Left lung (tissue), 10 donors: ENCODE results near the gene LPCAT3. TPM values are rescaled to one million over a fixed set of nuclear protein-coding genes. Genes with fewer than 3 reads are reported as not detected.
A peak's percentile ranks its signal among the peaks of the same experiment; 100 is the strongest.

Experiments used
- ATAC-seq: fragments of 200-7000 bp; cut with Tn5 transposase; one replicate; pipeline ENCODE4 v1.9.1; 2020; ENCODE audit warnings: moderate library complexity
- DNase-seq, 4 donors: peaks; one replicate each; pipeline ENCODE4 v3.0.0-alpha.2; 2013 to 2020
- H3K27ac ChIP-seq, 2 donors: fragments of 200-600 bp; sonication (generic) in 1 of 2; one replicate each; pipeline versions ENCODE4 v1.5.0 to v1.8.0; 2020 to 2021
- H3K27me3 ChIP-seq, 2 donors: fragments of 200-600 bp; sonication (generic) in 1 of 2; one replicate each; pipeline versions ENCODE4 v1.5.0 to v1.8.0; 2020 to 2021
- H3K36me3 ChIP-seq, 2 donors: fragments of 200-600 bp; sonication (generic) in 1 of 2; one replicate each; pipeline versions ENCODE4 v1.5.0 to v1.8.0; 2020 to 2021
- H3K4me1 ChIP-seq, 2 donors: fragments of 200-600 bp; one replicate each; pipeline ENCODE4 v1.8.0; 2021
- H3K4me3 ChIP-seq, 2 donors: fragments of 200-600 bp; sonication (generic) in 1 of 2; one replicate each; pipeline versions ENCODE4 v1.5.0 to v1.8.0; 2020 to 2021; ENCODE audit warnings: mild to moderate bottlenecking in 1 of 2
- H3K9me3 ChIP-seq, 2 donors: fragments of 200-600 bp; sonication (generic) in 1 of 2; one replicate each; pipeline versions ENCODE4 v1.5.0 to v1.8.0; 2020 to 2021
- intact Hi-C, 2 donors: fragments of 100-400 bp; cut with DNase I; formaldehyde crosslinking; loops; one replicate each; pipeline versions ENCODE4 v1.11.2 to v1.14.2; 2022
- polyA plus RNA-seq, 6 donors: library from polyadenylated mRNA; unstranded; fragments of 120-200 nt; gene quantifications; one replicate each; pipeline ENCODE4 v1.2.1, GENCODE V29; 2013; ENCODE audit not compliant: insufficient read length in 6 of 6
- total RNA-seq, 2 donors: library from RNA; stranded (reverse); fragmentation: NEBNext Ultra II Directional; extraction: Animal tissue kit (Norgen Biotek cat#: 25700); gene quantifications; one replicate each; pipeline ENCODE4 v1.2.1, GENCODE V29; 2021
- TF ChIP-seq, protein P1 (sequence below), 2 donors: fragments of 200-600 bp; sonication (generic) in 1 of 2; IDR thresholded peaks; one replicate each; pipeline versions ENCODE4 v1.5.0 to v1.8.0; 2021; ENCODE audit warnings: antibody characterized with exemption in 2 of 2
- donor health status: DM: no; HTN: yes; CAD: no.
- donor health status: DM: no; HTN: no; CAD: no.

Gene LPCAT3
- total and polyA plus RNA-seq, 8 donors = 54.7 to 108 (median 64.7) TPM

- H3K4me3 ChIP-seq = no peak overlapping the region
- H3K4me1 ChIP-seq = no peaks in the 10 kb centered on the region
- TF ChIP-seq, protein P1, sequence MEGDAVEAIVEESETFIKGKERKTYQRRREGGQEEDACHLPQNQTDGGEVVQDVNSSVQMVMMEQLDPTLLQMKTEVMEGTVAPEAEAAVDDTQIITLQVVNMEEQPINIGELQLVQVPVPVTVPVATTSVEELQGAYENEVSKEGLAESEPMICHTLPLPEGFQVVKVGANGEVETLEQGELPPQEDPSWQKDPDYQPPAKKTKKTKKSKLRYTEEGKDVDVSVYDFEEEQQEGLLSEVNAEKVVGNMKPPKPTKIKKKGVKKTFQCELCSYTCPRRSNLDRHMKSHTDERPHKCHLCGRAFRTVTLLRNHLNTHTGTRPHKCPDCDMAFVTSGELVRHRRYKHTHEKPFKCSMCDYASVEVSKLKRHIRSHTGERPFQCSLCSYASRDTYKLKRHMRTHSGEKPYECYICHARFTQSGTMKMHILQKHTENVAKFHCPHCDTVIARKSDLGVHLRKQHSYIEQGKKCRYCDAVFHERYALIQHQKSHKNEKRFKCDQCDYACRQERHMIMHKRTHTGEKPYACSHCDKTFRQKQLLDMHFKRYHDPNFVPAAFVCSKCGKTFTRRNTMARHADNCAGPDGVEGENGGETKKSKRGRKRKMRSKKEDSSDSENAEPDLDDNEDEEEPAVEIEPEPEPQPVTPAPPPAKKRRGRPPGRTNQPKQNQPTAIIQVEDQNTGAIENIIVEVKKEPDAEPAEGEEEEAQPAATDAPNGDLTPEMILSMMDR (IDR thresholded peaks at IDR 0.05) = no peak
- intact Hi-C loops = no loop called here
- DNase-seq (no peak), ATAC-seq (no peak)
- H3K27me3 ChIP-seq = no peaks in the 10 kb centered on the region
- H3K36me3 ChIP-seq = no peaks in the 10 kb centered on the region
- no peaks in the 10 kb centered on the region for H3K9me3 ChIP-seq
- H3K27ac ChIP-seq = no peak overlapping the region
Observed at GRCh38 chr12:7026854-7027253, 8.6 kb upstream of the LPCAT3 start.

GRCh38 chr12:7023114-7023513 is 4.8 kb upstream of the LPCAT3 start:
- peaks cover 0 to 11% of the 10 kb centered on the region in 2 donors for H3K4me1 ChIP-seq
- H3K9me3 ChIP-seq = no peaks in the 10 kb centered on the region
- no peaks in the 10 kb centered on the region for H3K36me3 ChIP-seq
- H3K27ac ChIP-seq = no peak overlapping the region
- intact Hi-C loops = no loop called here
- TF ChIP-seq, protein P1 (IDR thresholded peaks at IDR 0.05) = no peak
- H3K4me3 ChIP-seq = no peak overlapping the region
- ATAC-seq (no peak), DNase-seq (no peak)
- H3K27me3 ChIP-seq = no peaks in the 10 kb centered on the region

- peaks cover 5 to 20% of the 10 kb centered on the region in 2 donors for H3K4me1 ChIP-seq
- intact Hi-C loops = no loop called here
- no peaks in the 10 kb centered on the region for H3K36me3 ChIP-seq
- H3K9me3 ChIP-seq = no peaks in the 10 kb centered on the region
- H3K27me3 ChIP-seq = no peaks in the 10 kb centered on the region
- no peak overlapping the region for H3K27ac ChIP-seq
- no peak overlapping the region for H3K4me3 ChIP-seq
- TF ChIP-seq, protein P1 (IDR thresholded peaks at IDR 0.05) = no peak
- ATAC-seq (no peak), DNase-seq (no peak)
Observed at GRCh38 chr12:7021956-7022355, 3.7 kb upstream of the LPCAT3 start.

DNA sequence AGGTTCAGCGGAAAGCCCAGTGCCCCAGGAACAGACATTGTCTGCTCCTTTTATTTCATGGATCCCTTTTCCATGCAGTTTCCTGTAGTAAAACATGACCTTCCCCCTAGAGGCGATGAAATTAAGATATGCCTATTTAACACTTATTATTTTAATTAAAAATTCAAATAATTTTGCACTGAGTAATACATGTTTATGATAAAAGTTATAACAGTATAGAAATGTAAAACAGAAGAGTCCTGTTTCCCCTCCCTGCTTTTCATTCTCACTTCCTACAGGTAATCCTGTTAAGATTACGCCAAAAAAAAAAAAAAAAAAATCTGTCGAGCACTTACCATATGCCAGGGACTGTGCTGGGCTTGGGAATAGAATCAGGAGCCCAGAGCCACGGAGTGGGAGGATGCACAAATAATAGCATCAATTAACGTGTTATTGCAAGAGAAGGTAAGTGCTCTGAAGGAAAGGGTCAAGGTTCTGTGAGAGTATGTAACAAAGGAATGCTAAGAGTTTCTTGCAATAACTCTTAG is 830 bp upstream of the LPCAT3 start:
- Histone ChIP-seq H3K9me3 (no peaks in the 10 kb centered on the region), H3K36me3 (peaks cover 0 to 8% of the 10 kb centered on the region in 2 donors), H3K27ac (peak overlapping the region; percentile 88 to 91), H3K27me3 (no peaks in the 10 kb centered on the region), H3K4me3 (peak overlapping the region; percentile 90 to 95), H3K4me1 (peaks cover 15 to 49% of the 10 kb centered on the region in 2 donors)
- ATAC-seq = no peak
- no peak for DNase-seq
- intact Hi-C loops = no loop called here
- TF ChIP-seq, protein P1 (IDR thresholded peaks at IDR 0.05) = no peak

- ATAC-seq (peak; percentile 21), DNase-seq (peak in 1 of 4 donors; percentile 11)
- Histone ChIP-seq H3K36me3 (peaks cover 0 to 16% of the 10 kb centered on the region in 2 donors), H3K4me1 (peaks cover 15 to 61% of the 10 kb centered on the region in 2 donors), H3K27me3 (no peaks in the 10 kb centered on the region), H3K9me3 (no peaks in the 10 kb centered on the region), H3K4me3 (peak overlapping the region; percentile 90 to 95), H3K27ac (peak overlapping the region; percentile 88 to 91)
- intact Hi-C loops = no loop called here
- TF ChIP-seq, protein P1 (IDR thresholded peaks at IDR 0.05) = no peak
Observed at GRCh38 chr12:7017870-7018349, 366 bp downstream of the LPCAT3 start.
